ENCODE measurements around the gene FAM124A.

Gene FAM124A

DNA sequence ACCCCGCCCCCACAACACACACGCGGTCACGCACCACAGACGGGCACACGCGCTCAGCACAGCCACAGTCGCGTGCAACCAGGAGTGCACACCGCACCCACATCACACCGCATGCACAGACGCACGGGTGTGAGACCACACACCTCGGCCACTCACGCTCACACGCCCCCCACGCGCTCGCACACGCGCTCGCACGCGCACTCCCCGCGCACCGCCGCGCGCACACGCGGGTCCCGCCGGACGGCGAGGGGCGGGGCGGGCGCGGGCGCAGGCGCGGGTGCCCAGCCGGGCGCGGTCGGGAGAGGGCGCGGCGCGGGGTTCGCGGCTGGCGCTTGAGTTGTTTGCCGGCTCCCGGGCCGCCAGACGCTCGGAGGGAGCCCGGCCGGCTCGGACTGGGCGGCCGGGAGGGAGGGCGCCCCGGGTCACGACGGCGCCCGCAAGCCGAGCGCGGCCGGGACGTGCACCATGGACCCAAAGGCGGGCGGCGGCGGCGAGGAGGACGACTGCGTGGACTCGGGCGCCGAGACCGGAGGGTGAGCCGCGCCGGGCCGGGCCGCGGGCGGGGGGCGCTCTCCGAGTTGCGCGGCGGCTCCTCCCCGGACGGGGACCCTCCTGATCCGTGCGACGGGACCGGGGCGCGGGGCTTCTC, at the start of gene FAM124A:
Gene FAM124A (plus strand): TSS at position 362 of the 649 bp plus-strand sequence. CDS start 104 bp downstream, at position 466.
- intact Hi-C loops (cut with DNase I), result loop anchor here (1.0 to 5.0 kb wide), 4 partner anchors 25 to 230 kb away; partner anchors contain the start of gene INTS6

DNA sequence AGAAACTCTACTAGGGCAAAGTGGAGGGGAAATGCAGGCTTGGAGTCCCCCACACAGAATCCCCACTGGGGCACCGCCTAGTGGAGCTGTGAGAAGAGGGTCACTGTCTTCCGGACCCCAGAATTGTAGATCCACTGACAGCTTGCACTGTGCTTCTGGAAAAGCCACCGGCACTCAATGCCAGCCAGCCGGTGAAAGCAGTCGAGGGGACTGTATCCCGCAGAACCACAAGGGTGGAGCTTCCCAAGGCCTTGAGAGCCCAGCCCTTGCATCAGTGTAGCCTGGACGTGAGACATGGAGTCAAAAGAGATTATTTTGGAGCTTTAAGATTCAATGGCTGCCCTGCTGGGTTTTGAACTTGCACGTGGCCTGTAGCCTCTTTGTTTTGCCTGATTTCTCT, 47.2 kb upstream of the FAM124A start:
- intact Hi-C loops (cut with DNase I), result no loop called here
- DNase-seq, result no peak

More for the DNA sequence above, at the start of gene FAM124A:
- peak; percentile 47 to 96 (median 56) for DNase-seq

DNA sequence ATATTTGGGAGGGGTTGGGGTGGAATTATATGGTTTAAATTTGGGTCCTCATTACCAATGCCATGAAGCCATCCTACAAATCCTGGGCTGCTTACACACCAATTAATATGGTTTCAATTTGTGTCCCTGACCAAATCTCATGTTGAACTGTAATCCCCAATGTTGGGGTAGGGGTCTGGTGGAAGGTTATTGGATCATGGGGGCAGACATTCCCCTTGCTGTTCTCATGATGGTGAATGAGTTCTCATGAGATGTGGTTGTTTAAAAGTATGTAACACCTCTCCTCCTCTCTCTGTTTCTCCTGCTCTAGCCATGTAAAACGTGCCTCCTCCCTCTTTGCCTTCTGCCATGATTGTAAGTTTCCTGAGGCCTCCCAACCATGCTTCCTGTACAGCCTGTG, 46.6 kb upstream of the FAM124A start:
- DNase-seq, result no peak
- intact Hi-C loops (cut with DNase I), result no loop called here

DNA sequence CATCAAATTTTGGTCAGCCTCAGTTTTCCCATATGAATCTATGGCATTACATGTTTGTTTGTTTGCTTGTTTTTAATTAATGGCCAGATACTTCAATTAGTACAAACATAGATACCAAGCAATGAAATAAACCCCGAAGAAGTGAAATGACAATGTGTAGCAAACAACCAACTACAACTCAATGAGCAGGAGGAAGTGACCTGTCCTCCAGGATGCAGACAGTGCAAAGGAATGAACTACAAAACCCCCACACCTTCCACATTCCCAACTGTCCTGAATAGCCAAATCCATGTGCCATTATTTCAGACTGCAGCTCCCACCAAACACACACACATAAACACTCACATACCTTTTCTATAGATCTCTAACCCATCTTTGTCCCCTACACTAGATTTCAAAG, 45.0 kb upstream of the FAM124A start:
- DNase-seq, result no peak

DNA sequence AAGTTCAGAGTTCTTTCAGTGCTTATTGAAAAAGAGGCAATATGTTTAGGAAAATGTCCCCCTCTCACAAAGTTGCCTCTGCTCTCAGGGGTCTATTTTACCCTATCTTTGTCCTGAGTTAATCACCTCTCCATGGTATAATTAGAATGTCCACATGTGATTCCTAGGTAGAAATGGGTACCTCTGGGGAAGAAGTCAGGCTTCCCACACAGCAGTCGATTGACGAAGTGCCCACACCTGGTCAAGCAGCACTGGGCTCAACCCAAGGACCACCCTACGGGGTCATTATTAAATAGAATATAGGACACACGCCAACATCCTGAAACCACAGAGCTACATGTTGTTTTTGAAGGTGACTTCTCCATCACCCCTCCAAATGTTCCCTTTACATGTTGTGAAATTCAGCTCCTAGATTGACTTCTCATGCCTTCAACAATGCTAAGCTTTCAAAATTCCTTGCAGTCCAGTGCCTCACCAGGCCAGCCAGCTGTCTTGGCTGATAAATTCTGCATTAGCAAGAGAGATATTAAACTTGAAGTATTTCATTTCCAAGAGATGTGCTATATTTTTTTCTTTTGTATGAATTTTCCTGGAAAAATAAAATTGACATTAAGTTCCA, 43.6 kb upstream of the FAM124A start:
- DNase-seq, result no peak
- intact Hi-C loops (cut with DNase I), result no loop called here

More for the DNA sequence above, 45.0 kb upstream of the FAM124A start:
- intact Hi-C loops (cut with DNase I), result no loop called here

- no peak for DNase-seq
- intact Hi-C loops (cut with DNase I), result no loop called here
Measured at GRCh38 chr13:51179432-51179971, 42.7 kb upstream of the FAM124A start.

- intact Hi-C loops (cut with DNase I), result no loop called here
- no peak for DNase-seq
Measured at GRCh38 chr13:51180853-51181511, 41.2 kb upstream of the FAM124A start.

DNA sequence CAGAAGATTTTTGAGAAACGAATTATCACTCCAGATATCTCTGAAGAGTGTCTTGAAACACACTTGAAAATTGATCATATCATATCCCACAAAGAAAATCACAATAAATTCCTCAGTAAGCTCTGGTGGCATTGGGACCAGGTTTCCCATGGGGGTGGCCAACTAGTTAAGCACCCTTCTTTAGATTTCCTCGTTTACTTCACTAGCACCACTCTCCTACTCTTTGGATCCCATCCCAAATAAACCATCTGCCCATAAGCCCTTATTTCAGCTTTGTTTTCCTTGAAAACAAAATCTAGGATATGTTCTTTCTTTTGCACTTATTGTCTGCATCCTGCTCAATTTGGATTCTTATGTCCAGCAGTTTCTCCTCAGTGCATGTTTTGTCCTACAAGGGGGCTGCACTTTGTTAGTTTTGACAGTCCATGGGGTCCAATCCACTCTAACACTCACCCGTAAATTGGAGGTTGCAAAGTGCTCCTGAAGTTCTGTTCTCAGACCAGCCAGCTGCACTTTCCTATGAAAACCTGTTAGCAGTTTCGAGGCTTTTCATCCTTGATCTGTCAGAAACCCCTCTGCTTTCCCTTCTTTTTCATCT, 40.3 kb upstream of the FAM124A start:
- intact Hi-C loops (cut with DNase I), result no loop called here
- no peak for DNase-seq

- intact Hi-C loops (cut with DNase I), result no loop called here
- no peak for DNase-seq
Measured at GRCh38 chr13:51191743-51192142, 30.5 kb upstream of the FAM124A start.

GRCh38 chr13:51192348-51192747, 29.9 kb upstream of the FAM124A start:
- DNase-seq, result no peak

GRCh38 chr13:51193387-51193786, 28.8 kb upstream of the FAM124A start:
- intact Hi-C loops (cut with DNase I), result no loop called here
- no peak for DNase-seq

More at GRCh38 chr13:51192348-51192747, 29.9 kb upstream of the FAM124A start:
- intact Hi-C loops (cut with DNase I), result no loop called here

DNA sequence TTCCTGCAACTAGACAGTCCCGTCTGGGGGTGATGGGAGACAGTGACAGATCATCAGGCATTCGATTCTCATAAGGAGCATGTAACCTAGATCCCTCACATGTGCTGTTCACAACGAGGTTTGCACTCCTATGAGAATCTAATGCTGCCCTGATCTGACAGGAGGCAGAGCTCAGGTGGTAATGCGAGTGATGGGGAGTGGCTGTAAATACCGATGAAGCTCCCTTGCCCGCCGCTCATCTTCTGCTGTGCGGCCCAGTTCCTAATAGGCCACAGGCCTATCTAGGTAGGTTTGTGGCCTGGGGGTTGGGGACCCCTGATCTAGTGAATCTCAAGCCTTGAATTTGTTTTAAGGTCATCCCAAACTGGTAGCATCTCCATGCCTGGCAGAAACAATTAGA, 27.3 kb upstream of the FAM124A start:
- intact Hi-C loops (cut with DNase I), result no loop called here

GRCh38 chr13:51201886-51202285, 20.3 kb upstream of the FAM124A start:
- no peak for DNase-seq
- intact Hi-C loops (cut with DNase I), result no loop called here

More for the DNA sequence above, 27.3 kb upstream of the FAM124A start:
- no peak for DNase-seq

GRCh38 chr13:51202477-51203046, 19.6 kb upstream of the FAM124A start:
- intact Hi-C loops (cut with DNase I), result no loop called here

GRCh38 chr13:51206584-51206983, 15.6 kb upstream of the FAM124A start:
- DNase-seq, result no peak
- intact Hi-C loops (cut with DNase I), result no loop called here

More at GRCh38 chr13:51202477-51203046, 19.6 kb upstream of the FAM124A start:
- DNase-seq, result no peak

DNA sequence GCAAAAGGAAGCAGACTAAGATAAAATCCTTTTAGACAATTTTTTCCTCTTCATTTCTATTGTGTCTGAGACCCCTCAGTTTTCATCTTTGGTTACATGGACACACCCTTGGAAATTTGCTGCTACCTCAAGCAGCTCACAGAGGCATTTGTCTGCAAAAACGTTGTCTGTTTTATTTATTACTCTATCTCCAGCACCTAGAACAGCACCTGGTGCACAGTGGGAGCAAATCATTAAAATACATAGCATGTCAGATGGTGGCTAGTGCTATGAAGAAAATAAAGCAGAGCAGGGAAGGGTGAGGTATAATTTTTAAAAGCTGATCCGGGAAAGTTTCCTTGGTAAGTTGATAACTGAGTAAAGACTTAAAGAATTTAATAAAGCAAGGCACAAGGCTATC, 14.3 kb upstream of the FAM124A start:
- no peak for DNase-seq
- intact Hi-C loops (cut with DNase I), result no loop called here

DNA sequence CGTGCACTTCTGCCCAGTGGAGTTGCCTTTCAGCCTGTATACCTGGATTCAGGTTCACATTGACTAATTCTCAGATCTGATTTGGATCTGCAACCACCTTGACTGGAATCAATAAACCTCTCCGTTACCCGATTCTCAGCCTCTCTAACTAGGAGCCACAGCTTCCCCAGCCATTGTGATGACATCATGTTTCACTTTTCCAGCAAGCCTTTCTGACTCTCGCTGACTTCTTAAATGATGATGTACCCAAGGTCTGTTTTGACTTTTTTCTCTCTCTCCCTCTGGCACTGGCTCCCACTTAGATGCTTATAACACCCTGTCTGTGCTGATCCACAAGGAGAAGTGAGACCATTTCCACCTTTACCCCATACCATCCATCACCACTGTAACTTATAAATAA, 13.5 kb upstream of the FAM124A start:
- intact Hi-C loops (cut with DNase I), result no loop called here

GRCh38 chr13:51211910-51212309, 10.3 kb upstream of the FAM124A start:
- intact Hi-C loops (cut with DNase I), result no loop called here
- no peak for DNase-seq

More for the DNA sequence above, 13.5 kb upstream of the FAM124A start:
- no peak for DNase-seq

GRCh38 chr13:51212758-51213157, 9.4 kb upstream of the FAM124A start:
- intact Hi-C loops (cut with DNase I), result no loop called here
- no peak for DNase-seq

DNA sequence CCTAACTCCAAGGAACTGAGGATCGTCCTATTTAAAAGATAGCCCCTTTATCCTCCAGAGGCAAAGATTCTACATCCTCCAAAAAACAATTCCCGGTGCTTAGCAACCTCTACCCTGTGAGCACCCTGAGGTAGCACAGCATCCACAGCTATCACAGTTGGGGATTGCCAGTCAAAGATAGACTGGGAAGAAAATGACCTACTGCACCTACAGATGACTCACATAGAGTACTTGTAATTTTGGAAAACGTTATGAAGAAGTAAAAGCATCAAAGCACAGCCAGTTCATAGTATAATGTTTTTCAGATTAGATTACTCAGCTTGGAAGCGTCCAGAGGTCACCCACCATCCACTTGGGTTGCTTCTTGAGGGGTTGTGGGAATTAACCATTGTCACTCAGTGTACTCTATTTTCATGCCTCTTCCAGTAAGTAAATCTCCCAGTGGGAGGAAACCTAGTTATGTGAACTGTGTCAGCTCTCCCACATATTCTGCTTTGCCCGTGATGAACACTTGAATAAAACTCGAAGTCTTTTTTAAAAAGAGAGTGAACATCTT, 8.9 kb upstream of the FAM124A start:
- no peak for DNase-seq
- intact Hi-C loops (cut with DNase I), result no loop called here

Measured in posterior cingulate gyrus (tissue), 11 donors.